GM19238 (cell line): Measurements from ENCODE around the gene SPEN.
A peak's percentile ranks its signal among the peaks of the same experiment; 100 is the strongest.

Source experiments
- DNase-seq: peaks from one replicate; pipeline ENCODE4 v3.0.0; 2011; ENCODE audit warnings: low spot score; ENCODE audit not compliant: insufficient read length

SPEN gene

GRCh38 chr1:15958793-15959192 is 111.3 kb downstream of the SPEN start:
- DNase-seq: no peak

GRCh38 chr1:15959424-15959823 is 111.9 kb downstream of the SPEN start:
- no peak for DNase-seq

- no peak for DNase-seq
Measured at GRCh38 chr1:15959827-15960446, 112.4 kb downstream of the SPEN start.

- DNase-seq: no peak
Measured at GRCh38 chr1:15960808-15961207, 113.3 kb downstream of the SPEN start.

GRCh38 chr1:15961492-15961891 is 114.0 kb downstream of the SPEN start:
- DNase-seq: no peak

- no peak for DNase-seq
Measured at GRCh38 chr1:15962176-15962575, 114.7 kb downstream of the SPEN start.

GRCh38 chr1:15962671-15963362 is 115.3 kb downstream of the SPEN start:
- no peak for DNase-seq

GRCh38 chr1:15963363-15963967 is 116.0 kb downstream of the SPEN start:
- DNase-seq: no peak

GRCh38 chr1:15963968-15964648 is 116.6 kb downstream of the SPEN start:
- no peak for DNase-seq

- no peak for DNase-seq
Measured at GRCh38 chr1:15965228-15965767, 117.8 kb downstream of the SPEN start.

- peak; percentile 79 for DNase-seq
Measured at GRCh38 chr1:15966081-15966955, 118.8 kb downstream of the SPEN start.

GRCh38 chr1:15966956-15967344 is 119.4 kb downstream of the SPEN start:
- DNase-seq: no peak

GRCh38 chr1:15968172-15968571 is 120.7 kb downstream of the SPEN start:
- DNase-seq: no peak

GRCh38 chr1:15969321-15969880 is 121.9 kb downstream of the SPEN start:
- DNase-seq: no peak

GRCh38 chr1:15970911-15971310 is 123.4 kb downstream of the SPEN start:
- DNase-seq: no peak

GRCh38 chr1:15972409-15972808 is 124.9 kb downstream of the SPEN start:
- no peak for DNase-seq

- DNase-seq: no peak
Measured at GRCh38 chr1:15973772-15974171, 126.3 kb downstream of the SPEN start.

- DNase-seq: no peak
Measured at GRCh38 chr1:15974855-15975254, 127.3 kb downstream of the SPEN start.

- peak; percentile 67 for DNase-seq
Measured at GRCh38 chr1:15975358-15975804, 127.9 kb downstream of the SPEN start.

GRCh38 chr1:15975805-15976680 is 128.5 kb downstream of the SPEN start, which contains the start of gene ZBTB17:
ZBTB17 (minus strand) TSS chr1:15976101; CDS start chr1:15948495, 27,606 bp downstream.
- peak; percentile 96 for DNase-seq
